ENCODE results near the gene TIRAP. TPM values are rescaled to one million over a fixed set of nuclear protein-coding genes. Genes with fewer than 3 reads are reported as not detected.

The TIRAP gene
- total RNA-seq, 1 donor from 2014 or later = 10.6 TPM

DNA sequence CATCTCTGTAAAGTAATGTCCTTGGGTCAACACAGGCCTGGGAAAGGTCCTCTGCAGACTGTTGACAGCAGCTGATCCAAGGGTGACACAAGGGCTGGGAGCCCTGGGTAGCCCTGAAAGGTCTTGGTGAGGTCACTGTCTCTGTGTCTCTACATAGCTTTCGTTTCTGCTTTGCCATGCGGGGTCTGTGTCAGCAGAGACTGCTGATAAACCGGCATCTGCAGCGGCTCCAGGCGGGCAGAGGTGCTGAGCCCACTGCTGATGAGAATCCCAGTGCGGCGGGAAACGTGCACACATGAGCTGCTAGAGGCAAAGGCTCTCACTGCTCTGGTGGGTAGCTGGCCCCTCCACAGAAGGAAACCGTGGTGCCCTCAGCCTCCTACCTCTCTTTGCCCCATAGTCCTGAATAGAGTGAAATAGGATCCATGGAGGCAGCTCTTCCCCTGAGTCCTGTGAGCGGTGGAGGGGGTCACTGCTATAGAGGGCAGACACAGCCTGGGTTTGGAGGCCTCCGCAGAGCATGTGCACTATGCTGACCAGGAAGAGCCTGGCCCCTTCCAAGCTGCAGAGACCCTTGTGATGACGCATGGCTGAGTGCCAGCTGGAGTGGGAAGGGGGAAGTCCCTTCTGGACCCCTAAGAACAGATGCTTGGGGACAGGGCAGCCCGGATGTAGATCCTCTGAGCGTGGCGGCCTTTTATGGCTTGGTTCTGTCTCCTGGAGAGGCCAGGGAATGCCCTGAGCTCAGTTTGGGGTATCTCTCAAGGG, 54.8 kb downstream of the TIRAP start:
- H3K27me3 Mint-ChIP-seq (ENCODE audit: unreplicated experiment) = no peaks in the 10 kb centered on the region
- TF ChIP-seq, protein P1, sequence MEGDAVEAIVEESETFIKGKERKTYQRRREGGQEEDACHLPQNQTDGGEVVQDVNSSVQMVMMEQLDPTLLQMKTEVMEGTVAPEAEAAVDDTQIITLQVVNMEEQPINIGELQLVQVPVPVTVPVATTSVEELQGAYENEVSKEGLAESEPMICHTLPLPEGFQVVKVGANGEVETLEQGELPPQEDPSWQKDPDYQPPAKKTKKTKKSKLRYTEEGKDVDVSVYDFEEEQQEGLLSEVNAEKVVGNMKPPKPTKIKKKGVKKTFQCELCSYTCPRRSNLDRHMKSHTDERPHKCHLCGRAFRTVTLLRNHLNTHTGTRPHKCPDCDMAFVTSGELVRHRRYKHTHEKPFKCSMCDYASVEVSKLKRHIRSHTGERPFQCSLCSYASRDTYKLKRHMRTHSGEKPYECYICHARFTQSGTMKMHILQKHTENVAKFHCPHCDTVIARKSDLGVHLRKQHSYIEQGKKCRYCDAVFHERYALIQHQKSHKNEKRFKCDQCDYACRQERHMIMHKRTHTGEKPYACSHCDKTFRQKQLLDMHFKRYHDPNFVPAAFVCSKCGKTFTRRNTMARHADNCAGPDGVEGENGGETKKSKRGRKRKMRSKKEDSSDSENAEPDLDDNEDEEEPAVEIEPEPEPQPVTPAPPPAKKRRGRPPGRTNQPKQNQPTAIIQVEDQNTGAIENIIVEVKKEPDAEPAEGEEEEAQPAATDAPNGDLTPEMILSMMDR (IDR thresholded peaks at IDR 0.05) = no peak
- no peak overlapping the region for H3K4me3 Mint-ChIP-seq (ENCODE audit: unreplicated experiment)
- DNase-seq (ENCODE audit: extremely low spot score, unreplicated experiment) = no peak
- H3K36me3 Mint-ChIP-seq (ENCODE audit: unreplicated experiment) = peaks cover 5% of the 10 kb centered on the region
- no peak overlapping the region for H3K27ac Mint-ChIP-seq (ENCODE audit: unreplicated experiment)
- H3K4me1 Mint-ChIP-seq (ENCODE audit: unreplicated experiment) = peaks cover 55% of the 10 kb centered on the region
- no peaks in the 10 kb centered on the region for H3K9me3 Mint-ChIP-seq (ENCODE audit: unreplicated experiment)

DNA sequence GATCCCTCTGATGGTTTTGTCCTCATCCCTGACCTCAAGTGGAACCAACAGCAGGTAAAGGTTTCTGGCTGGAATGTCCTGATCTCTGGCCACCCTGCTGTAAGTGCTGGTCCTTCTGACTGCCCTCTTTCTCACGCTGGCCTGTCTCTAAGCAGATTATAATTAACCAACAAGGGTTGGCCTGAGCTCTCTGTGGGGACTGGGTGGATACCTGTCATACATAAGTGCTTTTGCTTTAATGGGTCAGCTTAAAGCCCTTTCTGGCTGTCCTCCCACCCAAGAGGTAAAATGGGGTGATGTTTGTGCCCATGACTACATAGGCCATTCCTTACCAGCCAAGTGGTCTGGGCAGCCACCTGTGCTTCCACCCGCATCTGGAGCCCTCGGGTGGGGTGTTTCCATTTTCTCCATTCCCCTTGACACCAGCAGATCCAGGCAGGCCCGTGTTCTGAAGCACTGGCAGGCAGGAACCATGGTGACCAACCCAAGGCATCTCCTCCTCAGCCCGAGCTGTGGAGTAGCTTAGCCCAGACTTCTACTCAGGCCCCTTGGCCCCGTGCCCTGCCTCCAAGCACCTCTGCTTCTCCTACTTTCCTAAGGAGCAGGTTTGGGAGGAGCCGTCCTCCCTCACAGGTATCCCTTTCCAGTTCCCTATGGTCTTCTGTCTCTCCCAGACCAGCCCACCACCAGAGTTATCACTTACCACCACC, 55.6 kb downstream of the TIRAP start:
- Mint-ChIP-seq H3K36me3 (ENCODE audit: unreplicated experiment) (peaks cover 5% of the 10 kb centered on the region), H3K4me1 (ENCODE audit: unreplicated experiment) (peaks cover 54% of the 10 kb centered on the region), H3K4me3 (ENCODE audit: unreplicated experiment) (no peak overlapping the region), H3K9me3 (ENCODE audit: unreplicated experiment) (no peaks in the 10 kb centered on the region), H3K27me3 (ENCODE audit: unreplicated experiment) (no peaks in the 10 kb centered on the region), H3K27ac (ENCODE audit: unreplicated experiment) (no peak overlapping the region)
- TF ChIP-seq, protein P1 (IDR thresholded peaks at IDR 0.05) = no peak
- no peak for DNase-seq (ENCODE audit: extremely low spot score, unreplicated experiment)

DNA sequence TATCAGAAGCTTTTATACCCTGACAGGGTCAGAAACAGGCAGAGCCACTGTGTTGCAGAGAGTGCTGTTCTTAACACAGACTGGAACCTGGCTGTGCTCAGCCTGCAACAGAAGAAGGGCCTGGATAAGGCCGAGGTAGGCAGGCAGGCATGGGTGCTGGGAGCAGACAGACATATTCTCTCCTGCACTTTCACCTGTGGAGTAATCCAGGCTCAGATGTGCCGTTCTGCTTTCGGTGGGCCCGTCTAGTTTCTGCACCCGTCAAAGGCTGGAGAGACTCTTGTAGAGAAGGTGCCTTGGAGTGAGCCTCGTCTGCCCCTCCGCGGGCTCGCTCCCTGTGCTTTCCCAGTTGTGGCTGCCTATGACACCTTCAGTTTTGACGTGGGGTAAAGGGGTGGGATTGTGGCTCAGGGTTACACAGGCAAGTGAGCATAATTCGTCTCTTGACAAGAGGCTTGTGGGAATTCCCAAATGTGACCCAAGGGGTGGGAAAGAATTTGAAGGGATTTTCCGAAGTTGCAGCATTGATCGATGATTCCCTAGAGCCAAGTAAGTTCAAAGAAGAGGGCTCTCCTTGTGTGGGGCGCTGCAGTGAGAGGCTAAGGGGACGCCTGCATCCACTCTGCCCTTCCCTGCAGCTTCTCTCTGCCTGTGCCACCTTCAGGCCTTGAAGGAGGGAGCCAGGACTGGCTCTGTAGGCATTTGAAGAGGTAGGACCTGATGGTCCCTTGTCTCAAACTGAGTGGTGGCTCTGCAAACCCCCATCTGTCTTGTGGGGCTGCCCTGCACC, 56.4 kb downstream of the TIRAP start:
- Mint-ChIP-seq H3K27ac (ENCODE audit: unreplicated experiment) (no peak overlapping the region), H3K36me3 (ENCODE audit: unreplicated experiment) (peaks cover 7% of the 10 kb centered on the region), H3K9me3 (ENCODE audit: unreplicated experiment) (no peaks in the 10 kb centered on the region), H3K4me1 (ENCODE audit: unreplicated experiment) (peaks cover 58% of the 10 kb centered on the region), H3K4me3 (ENCODE audit: unreplicated experiment) (no peak overlapping the region), H3K27me3 (ENCODE audit: unreplicated experiment) (no peaks in the 10 kb centered on the region)
- no peak for DNase-seq (ENCODE audit: extremely low spot score, unreplicated experiment)
- TF ChIP-seq, protein P1 (IDR thresholded peaks at IDR 0.05) = no peak

DNA sequence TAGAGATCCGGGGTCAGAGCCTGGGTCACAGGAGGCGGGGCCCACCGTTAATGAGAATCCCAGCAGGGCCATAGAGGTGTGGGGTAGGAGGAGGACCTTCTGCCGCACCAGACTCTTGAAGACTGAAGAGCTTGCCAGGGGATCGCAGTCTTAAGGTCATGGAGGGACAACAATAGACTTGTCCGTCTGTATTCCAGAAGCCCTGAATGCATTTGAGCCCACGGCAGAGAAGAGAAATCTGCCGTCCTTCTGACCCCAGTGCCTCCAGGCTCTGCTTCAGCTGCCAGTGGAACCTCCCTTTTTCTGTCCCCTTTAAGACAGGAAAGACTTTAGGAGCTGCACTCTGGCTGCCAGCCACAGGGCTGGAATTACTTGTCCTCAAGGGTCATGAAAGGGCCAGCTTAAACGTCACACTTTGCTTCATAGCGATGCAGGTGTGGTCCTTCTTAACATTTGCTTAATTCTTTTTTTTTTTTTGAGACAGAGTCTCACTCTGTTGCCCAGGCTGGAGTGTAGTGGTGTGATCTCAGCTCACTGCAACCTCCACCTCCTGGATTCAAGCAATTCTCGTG, 57.1 kb downstream of the TIRAP start:
- H3K4me1 Mint-ChIP-seq (ENCODE audit: unreplicated experiment) = peaks cover 57% of the 10 kb centered on the region
- DNase-seq (ENCODE audit: extremely low spot score, unreplicated experiment) = no peak
- no peak overlapping the region for H3K27ac Mint-ChIP-seq (ENCODE audit: unreplicated experiment)
- H3K27me3 Mint-ChIP-seq (ENCODE audit: unreplicated experiment) = no peaks in the 10 kb centered on the region
- no peak overlapping the region for H3K4me3 Mint-ChIP-seq (ENCODE audit: unreplicated experiment)
- TF ChIP-seq, protein P1 (IDR thresholded peaks at IDR 0.05) = no peak
- H3K9me3 Mint-ChIP-seq (ENCODE audit: unreplicated experiment) = no peaks in the 10 kb centered on the region
- H3K36me3 Mint-ChIP-seq (ENCODE audit: unreplicated experiment) = peaks cover 7% of the 10 kb centered on the region

All from osteocyte (in vitro differentiated cells).